ENCODE measurements around the gene EIF2AK2.

EIF2AK2 gene

GRCh38 chr2:37171624-37171950 lies 14.8 kb upstream of the EIF2AK2 start:
- DNase-seq (ENCODE audit: low read depth, low spot score) = no peak

- no peak for DNase-seq (ENCODE audit: low read depth, low spot score)
Observed at GRCh38 chr2:37168217-37168981, 11.6 kb upstream of the EIF2AK2 start.

- no peak for DNase-seq (ENCODE audit: low read depth, low spot score)
Observed at GRCh38 chr2:37167636-37168180, 10.9 kb upstream of the EIF2AK2 start.

GRCh38 chr2:37164757-37165156 lies 8.0 kb upstream of the EIF2AK2 start:
- no peak for DNase-seq (ENCODE audit: low read depth, low spot score)

- DNase-seq (ENCODE audit: low read depth, low spot score) = no peak
Observed at GRCh38 chr2:37156071-37156856, 516 bp downstream of the EIF2AK2 start.

GRCh38 chr2:37154785-37155184 lies 2.0 kb downstream of the EIF2AK2 start:
- no peak for DNase-seq (ENCODE audit: low read depth, low spot score)

GRCh38 chr2:37153224-37153623 lies 3.6 kb downstream of the EIF2AK2 start:
- DNase-seq (ENCODE audit: low read depth, low spot score) = no peak

- no peak for DNase-seq (ENCODE audit: low read depth, low spot score)
Observed at GRCh38 chr2:37149626-37150322, 7.0 kb downstream of the EIF2AK2 start.

- no peak for DNase-seq (ENCODE audit: low read depth, low spot score)
Observed at GRCh38 chr2:37148325-37148724, 8.5 kb downstream of the EIF2AK2 start.

GRCh38 chr2:37146062-37146461 lies 10.7 kb downstream of the EIF2AK2 start:
- no peak for DNase-seq (ENCODE audit: low read depth, low spot score)

- DNase-seq (ENCODE audit: low read depth, low spot score) = no peak
Observed at GRCh38 chr2:37143974-37144373, 12.8 kb downstream of the EIF2AK2 start.

GRCh38 chr2:37142546-37142945 lies 14.2 kb downstream of the EIF2AK2 start:
- DNase-seq (ENCODE audit: low read depth, low spot score) = no peak

GRCh38 chr2:37132914-37133313 lies 23.9 kb downstream of the EIF2AK2 start:
- no peak for DNase-seq (ENCODE audit: low read depth, low spot score)

- DNase-seq (ENCODE audit: low read depth, low spot score) = no peak
Observed at GRCh38 chr2:37125416-37125815, 31.4 kb downstream of the EIF2AK2 start.

- no peak for DNase-seq (ENCODE audit: low read depth, low spot score)
Observed at GRCh38 chr2:37119157-37119556, 37.6 kb downstream of the EIF2AK2 start.

GRCh38 chr2:37117566-37117965 lies 39.2 kb downstream of the EIF2AK2 start:
- no peak for DNase-seq (ENCODE audit: low read depth, low spot score)

- no peak for DNase-seq (ENCODE audit: low read depth, low spot score)
Observed at GRCh38 chr2:37111958-37112357, 44.8 kb downstream of the EIF2AK2 start.

GRCh38 chr2:37110306-37111212 lies 46.2 kb downstream of the EIF2AK2 start:
- no peak for DNase-seq (ENCODE audit: low read depth, low spot score)

- no peak for DNase-seq (ENCODE audit: low read depth, low spot score)
Observed at GRCh38 chr2:37109523-37109922, 47.3 kb downstream of the EIF2AK2 start.

GRCh38 chr2:37105150-37105549 lies 51.6 kb downstream of the EIF2AK2 start:
- no peak for DNase-seq (ENCODE audit: low read depth, low spot score)

GRCh38 chr2:37104178-37104577 lies 52.6 kb downstream of the EIF2AK2 start:
- no peak for DNase-seq (ENCODE audit: low read depth, low spot score)
